ENCODE measurements around the gene ELAPOR1.
A peak's percentile ranks its signal among the peaks of the same experiment; 100 is the strongest.

ELAPOR1 gene
- 30.2 to 30.8 reads per million in 2 donors for total RNA-seq

GRCh38 chr1:109113590-109114341, at the start of gene ELAPOR1:
TSS of gene ELAPOR1 (plus strand) at chr1:109114115. CDS start at chr1:109114184, 69 bp downstream.
- peak; percentile 72 to 94 (median 90) for DNase-seq

- DNase-seq: no peak
Measured at GRCh38 chr1:109065137-109065536, 48.8 kb upstream of the ELAPOR1 start.

- no peak for DNase-seq
Measured at GRCh38 chr1:109067883-109068282, 46.0 kb upstream of the ELAPOR1 start.

- no peak for DNase-seq
Measured at GRCh38 chr1:109069294-109069693, 44.6 kb upstream of the ELAPOR1 start.

- peak; percentile 70 to 93 (median 78) for DNase-seq
Measured at GRCh38 chr1:109075531-109076490, 38.1 kb upstream of the ELAPOR1 start, which contains the start of gene TAF13. TSS of gene TAF13 (minus strand) at chr1:109076003. CDS start at chr1:109075947, 56 bp downstream.

- DNase-seq: no peak
Measured at GRCh38 chr1:109078317-109078716, 35.6 kb upstream of the ELAPOR1 start.

GRCh38 chr1:109079240-109079622, 34.7 kb upstream of the ELAPOR1 start:
- no peak for DNase-seq

GRCh38 chr1:109080441-109081082, 33.4 kb upstream of the ELAPOR1 start:
- DNase-seq: no peak

- DNase-seq: no peak
Measured at GRCh38 chr1:109083501-109083900, 30.4 kb upstream of the ELAPOR1 start.

- DNase-seq: peak in 1 of 5 experiments; percentile 49
Measured at GRCh38 chr1:109083923-109084322, 30.0 kb upstream of the ELAPOR1 start.

GRCh38 chr1:109084563-109085517, 29.1 kb upstream of the ELAPOR1 start:
- DNase-seq: no peak

GRCh38 chr1:109089242-109090015, 24.5 kb upstream of the ELAPOR1 start:
- DNase-seq: peak in 1 of 5 experiments; percentile 67

GRCh38 chr1:109090196-109091077, 23.5 kb upstream of the ELAPOR1 start, which contains the start of gene TMEM167B:
TSS of gene TMEM167B (plus strand) at chr1:109090764. CDS start at chr1:109090873, 109 bp downstream.
- DNase-seq: peak; percentile 63 to 96 (median 81)

GRCh38 chr1:109091078-109091838, 22.7 kb upstream of the ELAPOR1 start:
- DNase-seq: no peak

- DNase-seq: peak in 1 of 5 experiments; percentile 45
Measured at GRCh38 chr1:109091839-109092193, 22.1 kb upstream of the ELAPOR1 start.

GRCh38 chr1:109094377-109094803, 19.5 kb upstream of the ELAPOR1 start:
- DNase-seq: no peak

GRCh38 chr1:109094871-109095270, 19.0 kb upstream of the ELAPOR1 start:
- no peak for DNase-seq

- DNase-seq: no peak
Measured at GRCh38 chr1:109095631-109096030, 18.3 kb upstream of the ELAPOR1 start.

- no peak for DNase-seq
Measured at GRCh38 chr1:109096120-109096519, 17.8 kb upstream of the ELAPOR1 start.

All from T-helper 2 cell (primary cell).